Peyer's patch (tissue), 4 donors: ENCODE results near the gene SHANK1.

Experiments used
- POLR2A ChIP-seq, 2 donors: fragments of 450-650 bp; IDR thresholded peaks; one replicate each; pipeline ENCODE4 v1.5.1; 2017; ENCODE audit warnings: antibody characterized with exemption in 2 of 2, mild to moderate bottlenecking in 2 of 2, moderate library complexity in 2 of 2
- TF ChIP-seq, protein P1 (sequence below), 6 experiments: fragments of 450-650 bp in 4 of 6; fragments of 200-600 bp in 2 of 6; sonication (generic) in 1 of 6; IDR thresholded peaks; one replicate each; pipeline ENCODE4 v1.5.1; 2017 to 2019; ENCODE audit warnings: antibody characterized with exemption in 6 of 6, mild to moderate bottlenecking in 3 of 6, moderate library complexity in 1 of 6

DNA sequence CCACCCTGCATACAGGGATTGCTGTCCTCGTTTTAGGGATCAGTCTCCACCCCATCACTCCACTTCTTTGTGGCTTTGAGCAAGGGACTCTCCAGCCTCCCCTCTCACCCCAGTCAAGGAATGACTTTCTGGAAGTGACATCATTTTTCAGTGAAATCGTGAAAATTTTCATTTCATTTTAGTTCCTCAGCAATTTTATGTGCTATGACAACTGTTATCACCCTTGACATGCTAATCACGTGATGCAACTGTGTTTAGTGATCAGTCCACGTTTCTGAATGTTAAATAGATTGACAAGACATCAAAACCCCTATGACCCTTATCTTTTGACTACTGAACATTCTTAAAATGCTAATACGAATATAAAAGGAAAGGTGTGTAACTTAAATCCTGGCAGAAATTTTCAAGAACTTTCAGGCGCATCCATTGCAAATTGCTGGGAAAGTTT is 62.4 kb downstream of the SHANK1 start:
- TF ChIP-seq, protein P1, sequence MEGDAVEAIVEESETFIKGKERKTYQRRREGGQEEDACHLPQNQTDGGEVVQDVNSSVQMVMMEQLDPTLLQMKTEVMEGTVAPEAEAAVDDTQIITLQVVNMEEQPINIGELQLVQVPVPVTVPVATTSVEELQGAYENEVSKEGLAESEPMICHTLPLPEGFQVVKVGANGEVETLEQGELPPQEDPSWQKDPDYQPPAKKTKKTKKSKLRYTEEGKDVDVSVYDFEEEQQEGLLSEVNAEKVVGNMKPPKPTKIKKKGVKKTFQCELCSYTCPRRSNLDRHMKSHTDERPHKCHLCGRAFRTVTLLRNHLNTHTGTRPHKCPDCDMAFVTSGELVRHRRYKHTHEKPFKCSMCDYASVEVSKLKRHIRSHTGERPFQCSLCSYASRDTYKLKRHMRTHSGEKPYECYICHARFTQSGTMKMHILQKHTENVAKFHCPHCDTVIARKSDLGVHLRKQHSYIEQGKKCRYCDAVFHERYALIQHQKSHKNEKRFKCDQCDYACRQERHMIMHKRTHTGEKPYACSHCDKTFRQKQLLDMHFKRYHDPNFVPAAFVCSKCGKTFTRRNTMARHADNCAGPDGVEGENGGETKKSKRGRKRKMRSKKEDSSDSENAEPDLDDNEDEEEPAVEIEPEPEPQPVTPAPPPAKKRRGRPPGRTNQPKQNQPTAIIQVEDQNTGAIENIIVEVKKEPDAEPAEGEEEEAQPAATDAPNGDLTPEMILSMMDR (IDR thresholded peaks at IDR 0.05), result no peak
- TF ChIP-seq POLR2A (IDR thresholded peaks at IDR 0.05), result no peak
